Measurements from ENCODE around the gene P2RY2. TPM values are rescaled to one million over a fixed set of nuclear protein-coding genes. Genes with fewer than 3 reads are reported as not detected.

Gene P2RY2
- total and polyA plus RNA-seq, 2 of the 8 experiments (the other 6 are each of a cell fraction or from before 2014, with no cell fraction given): 1.0 to 1.5 TPM

GRCh38 chr11:73210916-73211667, 7.0 kb upstream of the P2RY2 start (continued):
- TF ChIP-seq EGR1 (IDR thresholded peaks at IDR 0.05; ENCODE audit: borderline replicate concordance, low read depth, low read length) (no peak), BRCA1 (IDR thresholded peaks at IDR 0.05; ENCODE audit: low read depth, low read length) (no peak)
